ENCODE results near the gene KCNC1.

Gene KCNC1

DNA sequence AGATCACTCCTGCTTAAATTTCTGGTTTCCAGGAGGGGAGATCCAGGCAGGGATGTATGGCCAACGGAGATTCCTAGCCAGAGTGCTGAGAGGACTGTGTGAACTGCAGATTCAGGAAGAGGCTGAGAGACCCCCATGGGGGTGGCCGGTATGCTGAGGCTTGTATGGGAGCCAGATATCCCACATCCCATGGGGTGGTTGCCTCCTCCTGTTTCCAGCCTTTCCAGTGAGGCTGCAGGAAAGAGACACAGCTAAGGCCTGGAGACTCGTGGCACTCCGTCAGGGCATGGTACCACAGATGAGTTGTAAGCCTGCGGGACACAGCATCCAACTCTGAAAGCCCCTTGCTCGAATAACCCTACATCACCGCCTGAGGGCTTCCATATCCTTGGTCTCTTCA is 16.6 kb upstream of the KCNC1 start:
- peaks cover 0 to 31% (median 9%) of the 10 kb centered on the region in 4 donors for H3K4me1 ChIP-seq
- H3K36me3 ChIP-seq = no peaks in the 10 kb centered on the region
- no peaks in the 10 kb centered on the region for H3K9me3 ChIP-seq
- DNase-seq = no peak
- no peak overlapping the region for H3K4me3 ChIP-seq
- TF ChIP-seq, protein P1, sequence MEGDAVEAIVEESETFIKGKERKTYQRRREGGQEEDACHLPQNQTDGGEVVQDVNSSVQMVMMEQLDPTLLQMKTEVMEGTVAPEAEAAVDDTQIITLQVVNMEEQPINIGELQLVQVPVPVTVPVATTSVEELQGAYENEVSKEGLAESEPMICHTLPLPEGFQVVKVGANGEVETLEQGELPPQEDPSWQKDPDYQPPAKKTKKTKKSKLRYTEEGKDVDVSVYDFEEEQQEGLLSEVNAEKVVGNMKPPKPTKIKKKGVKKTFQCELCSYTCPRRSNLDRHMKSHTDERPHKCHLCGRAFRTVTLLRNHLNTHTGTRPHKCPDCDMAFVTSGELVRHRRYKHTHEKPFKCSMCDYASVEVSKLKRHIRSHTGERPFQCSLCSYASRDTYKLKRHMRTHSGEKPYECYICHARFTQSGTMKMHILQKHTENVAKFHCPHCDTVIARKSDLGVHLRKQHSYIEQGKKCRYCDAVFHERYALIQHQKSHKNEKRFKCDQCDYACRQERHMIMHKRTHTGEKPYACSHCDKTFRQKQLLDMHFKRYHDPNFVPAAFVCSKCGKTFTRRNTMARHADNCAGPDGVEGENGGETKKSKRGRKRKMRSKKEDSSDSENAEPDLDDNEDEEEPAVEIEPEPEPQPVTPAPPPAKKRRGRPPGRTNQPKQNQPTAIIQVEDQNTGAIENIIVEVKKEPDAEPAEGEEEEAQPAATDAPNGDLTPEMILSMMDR (IDR thresholded peaks at IDR 0.05) = no peak
- peaks cover 0 to 84% of the 10 kb centered on the region in 2 donors for H3K27me3 ChIP-seq
- intact Hi-C loops (cut with DNase I; ENCODE audit: low total_unique reads) = no loop called here
- no peak overlapping the region for H3K27ac ChIP-seq

- no peak overlapping the region for H3K27ac ChIP-seq
- H3K27me3 ChIP-seq = peaks cover 0 to 87% of the 10 kb centered on the region in 2 donors
- no peak for DNase-seq
- H3K4me3 ChIP-seq = no peak overlapping the region
- TF ChIP-seq, protein P1 (IDR thresholded peaks at IDR 0.05) = no peak
- no peaks in the 10 kb centered on the region for H3K36me3 ChIP-seq
- no peaks in the 10 kb centered on the region for H3K9me3 ChIP-seq
- peaks cover 0 to 31% (median 9%) of the 10 kb centered on the region in 4 donors for H3K4me1 ChIP-seq
- intact Hi-C loops (cut with DNase I; ENCODE audit: low total_unique reads) = no loop called here
Observed at GRCh38 chr11:17718510-17718962, 16.0 kb upstream of the KCNC1 start.

GRCh38 chr11:17719028-17719937 is 15.3 kb upstream of the KCNC1 start, which contains the start of gene MYOD1:
TSS of gene MYOD1 (plus strand) at chr11:17719571. CDS start at chr11:17719783, 212 bp downstream.
- no peaks in the 10 kb centered on the region for H3K9me3 ChIP-seq
- TF ChIP-seq, protein P1 (IDR thresholded peaks at IDR 0.05) = no peak
- no peak for DNase-seq
- no peak within 1 kb of the TSS for H3K4me3 ChIP-seq
- H3K36me3 ChIP-seq = no peaks in the 10 kb centered on the region
- intact Hi-C loops (cut with DNase I; ENCODE audit: low total_unique reads) = no loop called here
- no peak within 1 kb of the TSS for H3K27ac ChIP-seq
- peaks cover 0 to 87% of the 10 kb centered on the region in 2 donors for H3K27me3 ChIP-seq
- peaks cover 0 to 31% (median 9%) of the 10 kb centered on the region in 4 donors for H3K4me1 ChIP-seq

- TF ChIP-seq, protein P1 (IDR thresholded peaks at IDR 0.05) = no peak
- no peaks in the 10 kb centered on the region for H3K36me3 ChIP-seq
- no peaks in the 10 kb centered on the region for H3K9me3 ChIP-seq
- intact Hi-C loops (cut with DNase I; ENCODE audit: low total_unique reads) = no loop called here
- H3K4me3 ChIP-seq = no peak overlapping the region
- no peak overlapping the region for H3K27ac ChIP-seq
- H3K27me3 ChIP-seq = peaks cover 0 to 83% of the 10 kb centered on the region in 2 donors
- DNase-seq = no peak
- H3K4me1 ChIP-seq = peaks cover 0 to 31% (median 9%) of the 10 kb centered on the region in 4 donors
Observed at GRCh38 chr11:17719938-17720795, 14.4 kb upstream of the KCNC1 start.

DNA sequence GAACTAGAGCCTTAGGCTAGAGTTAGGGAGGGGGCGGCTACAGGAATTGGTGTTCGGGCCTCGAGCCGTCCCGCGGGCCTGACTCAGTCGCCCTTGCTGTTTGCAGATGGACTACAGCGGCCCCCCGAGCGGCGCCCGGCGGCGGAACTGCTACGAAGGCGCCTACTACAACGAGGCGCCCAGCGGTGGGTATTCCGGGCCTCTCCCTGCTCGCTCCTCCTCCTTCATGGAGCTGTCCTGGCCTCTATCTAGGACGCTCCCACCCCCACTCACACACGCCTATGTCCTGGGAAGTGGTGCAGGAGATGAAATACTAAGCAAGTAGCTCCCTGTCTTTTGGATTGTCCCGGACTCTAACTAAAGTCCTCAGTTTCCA is 13.8 kb upstream of the KCNC1 start:
- H3K27me3 ChIP-seq = peaks cover 0 to 83% of the 10 kb centered on the region in 2 donors
- TF ChIP-seq, protein P1 (IDR thresholded peaks at IDR 0.05) = no peak
- DNase-seq = no peak
- intact Hi-C loops (cut with DNase I; ENCODE audit: low total_unique reads) = no loop called here
- H3K27ac ChIP-seq = no peak overlapping the region
- H3K4me1 ChIP-seq = peaks cover 0 to 31% (median 9%) of the 10 kb centered on the region in 4 donors
- H3K9me3 ChIP-seq = no peaks in the 10 kb centered on the region
- H3K4me3 ChIP-seq = no peak overlapping the region
- H3K36me3 ChIP-seq = no peaks in the 10 kb centered on the region

Data from tibial artery (tissue), 4 donors.